ENCODE data around the gene CRIM1.

CRIM1 gene

DNA sequence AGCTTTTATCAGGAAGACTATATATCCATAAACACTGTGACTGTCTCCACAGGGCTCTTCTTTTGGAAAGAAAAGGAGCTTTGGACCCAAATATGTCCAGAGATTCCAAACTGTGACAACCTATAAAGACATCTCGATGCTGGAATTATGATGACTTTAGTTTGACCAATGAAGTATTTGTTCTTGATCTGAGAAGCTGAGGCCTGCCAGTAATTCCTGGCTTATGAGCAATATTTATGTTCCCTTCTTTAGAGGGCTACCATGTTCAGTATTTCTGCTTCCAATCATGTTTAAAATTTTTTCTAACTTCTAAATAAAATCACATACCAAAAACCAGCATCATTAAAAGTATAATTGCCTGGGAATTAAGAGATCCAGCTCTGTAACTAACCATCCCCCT, 201.3 kb downstream of the CRIM1 start:
- DNase-seq (ENCODE audit: low spot score) = peak; percentile 54

DNA sequence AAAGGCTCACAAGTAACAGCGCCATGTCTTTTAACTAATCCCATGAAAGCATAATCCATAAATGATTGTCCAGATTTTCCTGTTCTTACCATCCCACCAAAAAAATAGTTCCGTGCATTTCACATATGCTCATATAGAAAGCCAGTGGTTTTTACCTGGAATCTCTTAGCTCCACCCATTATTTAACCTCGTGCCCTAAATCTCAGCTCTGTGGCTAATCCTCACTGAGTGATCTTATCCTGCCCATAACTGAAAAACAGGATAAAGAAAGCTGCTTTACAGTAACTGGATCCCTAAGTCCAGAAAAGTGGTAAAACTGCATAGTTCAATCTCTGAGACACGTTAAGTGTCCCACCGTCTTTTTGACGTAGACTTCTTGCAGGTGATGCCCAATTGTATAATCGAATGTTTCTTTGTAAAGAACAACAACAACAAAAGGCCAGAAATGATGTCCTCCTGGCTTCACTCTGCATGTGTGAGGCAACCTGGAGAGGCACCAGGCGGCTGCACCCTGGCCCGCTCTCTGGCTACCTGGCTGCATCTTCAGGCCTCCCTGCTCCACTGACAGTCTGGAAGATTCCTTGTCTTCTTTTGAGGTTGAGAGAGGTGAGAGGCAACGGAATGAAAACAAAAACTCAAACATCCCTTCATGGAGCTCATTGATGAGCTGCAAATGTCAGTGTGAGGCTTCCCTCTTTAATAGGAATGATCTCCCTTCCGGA, 203.8 kb downstream of the CRIM1 start:
- DNase-seq (ENCODE audit: low spot score) = no peak

DNA sequence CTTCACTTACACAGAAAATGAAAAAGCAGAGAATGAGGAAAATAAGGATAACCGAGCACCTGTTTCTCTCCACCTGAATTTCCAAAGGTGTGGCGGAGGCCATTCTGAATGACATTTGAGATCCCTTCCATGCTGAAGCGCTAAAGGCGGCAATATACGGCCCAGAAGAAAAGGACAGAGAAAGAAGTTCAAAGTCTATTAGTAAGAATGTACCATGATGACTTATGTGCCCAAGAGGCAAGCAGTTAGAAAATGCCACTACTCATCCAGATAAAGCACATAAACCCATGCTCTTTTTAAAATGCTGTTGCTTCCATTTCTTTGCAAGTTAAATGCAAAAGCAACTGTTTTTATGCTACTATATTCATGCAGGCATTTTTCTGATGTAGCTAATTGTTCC, 205.1 kb downstream of the CRIM1 start:
- no peak for DNase-seq (ENCODE audit: low spot score)

DNA sequence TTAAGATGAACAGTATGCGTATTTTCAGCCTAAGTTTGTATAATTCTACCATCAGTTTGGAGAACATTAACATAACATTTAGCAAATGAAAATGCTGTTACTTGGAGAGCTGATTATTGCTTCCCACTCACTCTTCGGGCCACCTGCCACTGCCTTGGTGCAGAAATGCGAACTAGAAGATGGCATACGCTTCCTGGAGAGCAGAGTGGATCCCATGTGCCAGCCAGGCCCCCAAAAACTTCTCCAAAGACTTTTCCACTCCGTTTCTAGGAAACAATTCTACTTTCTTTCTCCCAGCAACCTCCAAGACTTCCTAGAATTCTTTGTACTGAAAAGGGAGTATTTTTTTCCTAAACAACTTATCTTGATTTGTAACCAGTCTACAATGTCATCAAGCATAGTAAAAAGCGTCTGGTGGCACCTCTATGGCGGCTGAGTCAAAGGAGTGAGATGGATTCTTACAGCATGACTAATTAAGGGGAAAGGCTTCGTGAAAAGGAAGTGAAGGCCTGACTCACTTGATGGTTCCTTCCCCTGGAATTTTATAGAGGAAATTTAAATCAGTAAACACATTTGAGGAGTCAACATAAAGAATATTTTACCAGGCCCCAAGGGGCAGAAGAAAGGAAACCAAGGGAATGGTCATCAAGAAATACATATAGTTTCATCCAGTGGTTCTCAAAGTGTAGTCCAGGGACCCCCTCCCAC, 205.8 kb downstream of the CRIM1 start:
- DNase-seq (ENCODE audit: low spot score) = peak; percentile 86

DNA sequence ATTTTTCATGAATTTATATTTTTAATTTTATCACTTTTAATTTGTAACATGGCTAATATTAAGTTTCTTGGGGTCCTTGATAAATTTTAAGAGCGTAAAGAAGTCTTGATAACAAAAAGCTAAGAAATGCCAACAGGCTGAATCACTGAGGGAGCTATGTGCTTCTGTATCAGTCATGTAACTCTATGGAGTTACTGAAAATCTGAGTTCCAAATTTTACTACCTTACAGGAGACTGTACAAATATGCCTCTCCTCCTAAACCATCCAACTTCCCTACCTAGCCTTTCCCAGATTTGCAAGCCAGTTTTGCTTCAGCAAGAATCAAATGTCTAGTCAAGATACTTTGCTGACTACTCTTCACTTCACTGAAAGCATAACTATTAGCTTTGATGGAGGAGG, 206.7 kb downstream of the CRIM1 start:
- DNase-seq (ENCODE audit: low spot score) = no peak

DNA sequence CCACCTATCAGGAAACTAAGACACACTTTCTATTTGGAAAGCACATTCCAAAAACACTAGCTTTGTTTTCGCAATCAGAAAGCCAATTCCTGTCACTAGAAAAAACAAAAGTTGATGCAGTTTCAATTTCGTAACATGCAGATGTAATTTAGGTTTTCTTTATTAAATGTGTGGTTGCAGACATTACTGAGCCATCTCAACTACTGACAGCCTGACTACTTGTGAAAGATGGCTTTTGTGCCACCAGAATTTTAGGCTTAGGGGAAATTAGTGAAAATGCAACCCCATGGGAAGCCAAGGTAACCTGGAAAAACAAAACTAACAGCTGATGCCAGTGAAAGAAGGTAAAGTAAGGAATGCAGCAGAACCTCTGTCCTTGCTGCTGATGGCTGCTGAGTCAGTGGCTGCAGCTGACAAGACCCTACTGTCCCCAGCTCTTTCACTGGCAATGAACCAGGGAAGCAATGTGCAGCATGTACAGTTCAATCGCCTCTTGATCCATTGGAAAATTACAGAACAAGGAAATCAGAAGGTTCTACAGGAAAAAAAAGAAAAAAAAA, 207.5 kb downstream of the CRIM1 start:
- DNase-seq (ENCODE audit: low spot score) = peak; percentile 46

DNA sequence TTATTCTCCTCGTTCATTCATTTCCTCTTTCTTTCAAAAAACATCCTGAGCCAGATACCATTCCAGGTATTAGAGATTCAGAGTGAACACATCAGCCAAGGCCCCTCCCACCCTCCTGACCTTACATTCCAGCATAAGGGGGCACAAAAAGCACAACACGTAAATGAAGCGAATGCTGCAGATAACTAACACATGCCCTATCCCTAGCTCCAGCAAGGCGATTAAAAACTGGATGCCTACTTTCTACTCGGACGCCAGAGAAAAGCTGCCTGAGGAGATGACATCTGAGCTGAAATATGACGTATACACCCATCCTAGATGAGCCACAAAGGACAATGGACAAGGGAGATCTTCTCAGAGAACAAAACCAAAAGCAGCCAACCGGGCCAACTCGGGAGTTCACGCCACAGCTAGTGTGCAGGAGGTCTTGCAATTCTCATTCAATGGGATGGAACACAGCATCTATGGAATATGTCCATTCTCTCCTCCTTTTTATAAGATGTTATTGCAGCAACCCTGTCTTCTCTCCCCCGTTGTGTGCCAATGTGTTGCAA, 208.9 kb downstream of the CRIM1 start:
- no peak for DNase-seq (ENCODE audit: low spot score)

DNA sequence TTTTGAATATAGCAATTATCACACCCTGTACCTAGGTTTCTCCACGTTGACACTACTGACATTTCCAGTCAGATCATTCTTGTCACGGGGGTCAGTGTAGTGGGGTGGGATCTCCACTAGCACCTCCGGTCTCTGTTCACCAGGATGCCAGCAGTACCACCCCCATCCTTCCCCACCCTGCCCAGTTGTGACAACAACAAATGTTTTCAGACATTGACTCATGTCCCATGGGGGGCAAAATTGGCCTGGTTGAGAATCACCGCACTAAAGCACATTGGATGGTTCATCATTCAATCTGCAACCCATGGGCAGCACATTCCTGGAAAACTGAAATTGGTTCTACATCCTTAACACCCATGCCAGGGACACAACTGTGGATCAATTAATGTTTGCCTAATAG, 210.1 kb downstream of the CRIM1 start:
- DNase-seq (ENCODE audit: low spot score) = no peak

DNA sequence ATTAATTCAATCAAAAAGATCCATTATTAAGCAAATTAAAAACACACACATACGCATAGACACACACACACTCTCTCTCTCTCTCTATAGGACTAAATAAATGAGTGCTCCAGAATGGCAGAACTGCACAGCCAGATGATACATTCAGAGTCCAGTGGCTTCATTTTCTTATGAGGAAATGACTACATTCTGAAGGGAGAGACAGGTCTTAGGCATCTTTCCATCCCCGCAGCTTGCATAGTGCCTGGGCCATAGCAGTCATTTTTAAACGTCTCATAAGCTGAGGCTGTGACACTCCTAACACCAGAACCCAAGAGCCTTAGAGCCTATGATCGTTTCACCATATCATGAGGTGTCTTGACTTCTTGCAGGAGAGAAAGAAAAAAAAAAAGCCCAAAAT, 211.3 kb downstream of the CRIM1 start:
- no peak for DNase-seq (ENCODE audit: low spot score)

DNA sequence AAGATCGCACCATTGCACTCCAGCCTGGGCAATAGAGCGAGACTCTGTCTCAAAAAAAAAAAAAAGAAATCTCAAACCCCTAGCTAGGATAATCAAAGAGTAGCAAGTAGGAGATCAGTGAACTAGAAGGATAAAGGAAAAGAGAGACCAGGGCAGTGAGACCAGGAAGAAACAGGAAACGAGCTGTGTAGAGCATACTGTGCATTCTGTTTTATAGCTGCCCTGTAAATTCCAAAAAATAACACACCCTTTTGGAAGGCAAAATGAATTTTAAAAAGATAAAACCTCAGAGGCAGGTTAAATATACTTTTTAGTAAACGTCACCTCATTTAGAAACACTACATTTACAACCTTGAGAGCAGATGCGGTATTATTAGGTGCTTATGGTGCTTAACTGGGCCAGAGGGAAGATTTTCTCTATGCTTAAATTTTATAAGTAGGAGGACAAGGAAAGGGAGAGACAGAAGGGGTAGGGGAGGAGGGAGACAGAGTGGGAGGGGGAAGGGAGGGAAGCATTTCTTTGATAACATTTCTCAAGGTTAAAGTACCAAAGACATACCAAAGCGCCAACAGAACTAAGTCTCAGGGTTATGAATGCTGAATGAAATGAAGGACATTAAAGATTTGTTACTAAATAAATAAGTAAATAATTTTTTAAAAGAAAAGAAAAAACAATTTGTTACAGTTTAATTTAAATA, 212.3 kb downstream of the CRIM1 start:
- DNase-seq (ENCODE audit: low spot score) = no peak

DNA sequence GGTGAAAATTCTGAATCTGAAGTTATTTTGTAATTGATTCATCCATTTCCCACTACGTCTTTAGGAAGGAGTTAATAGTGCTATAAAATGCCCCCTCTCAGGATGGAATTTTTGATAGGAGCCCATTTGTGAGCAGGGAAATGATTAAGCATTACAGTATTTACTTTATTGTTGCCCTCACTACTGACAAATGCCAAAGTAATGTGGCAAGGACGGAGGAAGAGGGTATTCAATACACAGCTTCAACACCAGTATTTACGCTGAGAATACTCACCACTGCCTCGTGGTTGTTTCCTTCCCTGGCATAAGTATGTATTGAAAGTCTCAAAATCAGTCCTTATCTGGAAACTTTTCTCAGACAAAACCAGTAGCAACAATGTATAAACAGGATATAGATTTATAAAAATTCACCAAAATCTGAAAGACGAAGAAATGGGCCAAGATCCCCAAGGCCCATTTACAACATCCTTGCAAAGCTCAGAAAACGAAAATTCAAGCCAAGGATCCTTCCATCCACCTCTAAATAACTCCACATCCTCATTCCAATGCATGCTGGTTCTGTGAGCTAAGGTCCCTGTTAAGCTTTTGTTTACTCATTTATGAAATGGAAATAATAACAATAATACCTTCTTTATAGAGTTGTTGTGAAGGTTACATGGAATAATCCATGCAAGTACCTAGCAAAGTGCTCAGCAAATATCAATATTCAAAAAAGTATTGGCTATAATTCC, 213.1 kb downstream of the CRIM1 start:
- peak; percentile 18 for DNase-seq (ENCODE audit: low spot score)

DNA sequence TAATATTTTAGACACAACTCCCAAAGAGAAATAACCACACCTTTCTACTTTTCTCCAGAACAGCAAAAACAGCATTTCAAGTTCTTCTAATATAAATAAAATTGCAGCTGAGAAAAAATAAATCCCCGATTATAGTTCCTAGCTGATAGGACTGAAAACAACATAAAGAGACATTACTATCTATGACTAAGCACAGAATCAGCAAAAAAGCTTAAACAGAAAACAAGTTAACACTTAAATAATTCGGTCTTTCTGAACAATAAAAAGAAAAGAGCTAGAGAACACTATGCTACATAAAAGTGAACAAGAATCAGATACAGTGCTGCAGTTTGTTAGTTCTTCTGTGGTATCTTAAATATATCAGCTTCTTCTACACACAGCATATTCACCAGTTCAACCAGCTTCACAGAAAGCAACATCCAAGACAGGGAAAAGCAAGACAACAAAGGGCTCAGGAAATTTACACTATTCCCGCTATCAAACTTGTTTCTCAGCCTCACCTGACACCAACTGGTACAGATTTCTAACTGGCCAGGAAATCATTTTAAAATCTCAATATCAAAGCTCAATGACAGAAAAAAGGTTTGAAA, 213.8 kb downstream of the CRIM1 start:
- no peak for DNase-seq (ENCODE audit: low spot score)

DNA sequence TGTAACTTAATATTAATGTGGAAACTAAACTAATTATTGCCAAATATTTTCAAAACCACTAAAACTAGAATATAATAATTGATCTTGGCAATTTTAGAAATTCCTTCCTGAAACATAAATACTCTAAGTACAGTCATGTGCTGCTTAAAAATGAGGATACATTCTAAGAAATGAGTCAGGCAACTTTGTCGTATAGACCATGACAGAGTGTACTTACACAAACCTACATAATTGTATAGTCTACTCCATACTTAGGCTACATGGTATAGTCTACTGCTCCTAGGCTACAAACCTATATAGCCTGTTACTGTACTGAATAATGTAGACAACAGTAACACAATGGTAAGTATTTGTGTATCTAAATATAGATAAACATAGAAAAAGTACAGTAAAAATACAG, 214.8 kb downstream of the CRIM1 start:
- DNase-seq (ENCODE audit: low spot score) = no peak

DNA sequence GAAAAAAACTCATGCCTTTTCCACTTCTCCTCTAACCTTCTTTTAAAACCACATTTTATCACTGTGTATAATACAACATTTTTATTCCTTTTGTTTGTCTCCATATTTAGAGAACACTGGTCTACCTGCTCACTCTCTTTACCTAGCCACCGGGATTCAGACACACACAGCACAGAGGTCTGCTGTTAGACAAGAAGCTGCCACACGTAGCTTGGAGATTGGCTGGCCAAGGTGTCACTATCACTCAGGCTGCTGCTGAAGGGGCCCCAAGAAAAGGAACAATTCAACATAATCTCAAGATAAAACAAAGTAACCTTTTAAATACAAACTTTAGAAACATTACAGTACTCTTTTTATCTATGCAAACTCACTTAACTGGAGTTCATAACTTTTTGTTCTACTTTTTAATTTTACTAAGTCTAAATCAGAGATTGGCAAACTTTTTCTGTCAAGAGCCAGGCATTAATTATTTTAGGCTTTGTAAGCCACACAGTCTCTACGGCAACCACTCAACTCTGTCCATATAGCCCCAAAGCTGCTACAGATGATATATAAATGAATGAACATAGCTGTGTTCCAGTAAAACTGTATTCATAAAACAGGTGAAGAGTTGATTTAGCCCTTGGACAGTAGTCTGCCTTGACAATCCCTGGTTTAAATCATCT, 216.6 kb downstream of the CRIM1 start:
- DNase-seq (ENCODE audit: low spot score) = no peak

DNA sequence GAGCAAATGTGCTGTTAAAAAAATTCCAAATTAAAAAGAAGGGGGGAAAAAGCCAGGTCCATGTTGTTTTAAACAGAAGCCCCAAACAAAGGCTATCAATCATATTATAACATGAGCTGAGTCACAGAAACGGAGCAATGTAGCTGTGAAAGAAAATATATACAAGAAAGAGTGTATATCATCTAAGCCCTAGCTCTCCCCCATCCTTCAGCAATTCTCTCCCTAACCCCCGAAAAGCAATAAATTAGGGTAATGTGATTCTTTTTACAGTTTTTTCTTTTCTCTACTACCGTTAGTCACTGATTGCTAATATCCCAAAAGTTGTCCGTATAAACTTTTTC, 217.1 kb downstream of the CRIM1 start:
- no peak for DNase-seq (ENCODE audit: low spot score)

DNA sequence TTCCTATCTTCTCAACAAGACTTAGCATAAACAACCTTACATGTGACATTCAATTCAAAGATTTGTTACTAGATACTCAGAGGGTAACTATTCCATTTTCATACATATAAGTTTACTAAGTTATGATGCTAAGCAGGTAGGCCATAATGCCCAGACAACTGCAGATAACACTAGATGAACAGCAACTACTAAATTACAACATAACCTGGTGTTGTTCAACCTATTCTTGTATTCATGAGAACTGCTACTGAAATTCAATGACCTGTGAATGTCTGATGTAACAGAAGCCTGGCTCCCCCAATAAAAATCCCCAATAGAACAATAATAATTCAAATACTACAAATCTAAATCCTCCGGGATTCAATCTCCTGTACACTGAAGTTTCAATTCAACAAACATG, 217.6 kb downstream of the CRIM1 start:
- no peak for DNase-seq (ENCODE audit: low spot score)

DNA sequence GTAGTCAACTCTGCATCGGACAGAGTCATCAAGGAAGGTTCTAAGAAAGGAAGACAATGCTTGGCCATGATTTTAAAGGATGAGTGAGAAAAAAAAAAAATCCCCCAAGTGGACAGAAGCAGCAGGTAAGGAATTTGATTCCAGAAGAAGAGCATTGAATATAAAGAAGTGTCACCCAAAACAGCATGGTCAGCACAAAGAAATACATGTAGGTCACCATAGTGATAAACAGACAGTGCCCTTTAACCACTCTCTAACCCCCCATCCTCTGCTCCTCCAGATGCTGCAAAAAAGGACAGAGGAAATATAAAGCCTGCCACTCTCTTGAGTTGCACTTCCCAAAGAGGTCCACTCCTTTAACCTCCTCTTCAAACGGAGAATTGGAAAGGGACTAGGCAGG, 219.0 kb downstream of the CRIM1 start:
- DNase-seq (ENCODE audit: low spot score) = no peak

DNA sequence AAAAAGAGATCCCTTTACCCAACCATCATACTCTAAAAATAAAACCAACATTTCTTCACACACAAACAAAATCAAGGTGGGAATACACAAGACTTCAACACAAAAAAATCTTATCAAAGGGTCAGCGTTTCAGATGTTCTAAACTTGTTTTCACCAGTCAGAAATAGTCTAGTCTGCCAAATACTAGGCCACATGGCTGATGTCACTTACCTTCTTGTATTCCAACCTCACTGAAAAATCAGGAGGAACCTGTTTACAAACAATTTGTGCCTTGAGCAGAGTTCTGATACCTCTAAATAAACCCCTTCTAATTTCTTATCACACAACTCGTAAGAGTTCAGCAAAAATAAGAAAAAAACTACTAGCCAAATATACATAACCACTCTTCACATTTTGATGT, 222.3 kb downstream of the CRIM1 start:
- no peak for DNase-seq (ENCODE audit: low spot score)

DNA sequence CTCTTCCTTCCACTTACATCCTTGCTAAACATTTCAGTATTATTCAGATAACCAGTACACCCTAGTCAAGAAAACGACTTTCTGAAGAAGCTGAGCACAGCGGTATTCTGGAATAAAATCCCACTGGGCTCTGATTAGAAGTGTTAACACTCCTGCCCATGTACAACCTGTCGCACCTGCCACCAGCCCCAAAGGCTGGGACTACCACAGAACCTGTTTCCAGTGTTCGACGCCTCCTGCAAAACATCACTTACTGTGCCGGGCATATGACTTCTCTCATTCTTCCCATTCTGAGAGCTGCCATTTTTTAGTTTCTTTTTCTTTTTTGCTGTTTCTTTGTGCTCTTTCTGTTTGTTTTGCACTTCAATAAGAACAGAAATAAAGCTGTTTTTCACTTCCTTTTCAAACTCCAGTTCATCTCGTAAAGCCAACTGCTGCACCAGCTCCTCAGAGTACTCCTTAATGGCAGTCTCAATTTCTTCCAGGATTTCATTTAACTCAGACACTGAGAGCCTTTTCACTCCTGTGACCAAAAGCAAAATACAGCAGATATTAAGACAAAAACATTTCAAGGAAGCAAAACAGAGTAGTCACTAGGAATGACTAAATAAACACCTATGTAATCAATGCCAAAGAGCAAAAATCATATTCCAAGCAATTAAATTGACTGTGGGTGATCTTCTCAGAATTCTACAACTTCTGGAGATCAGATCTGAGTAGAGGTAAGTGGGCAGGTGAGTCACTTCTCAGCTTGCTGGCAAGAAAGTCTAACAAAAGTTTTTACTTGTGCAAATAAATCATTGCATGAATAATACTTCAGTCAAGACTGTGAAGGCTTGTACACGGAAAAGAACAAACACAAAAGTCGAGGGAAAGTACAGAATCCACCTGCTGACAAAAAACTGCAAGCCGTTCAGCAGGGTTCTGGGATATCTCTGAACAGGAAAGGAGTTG, 223.0 kb downstream of the CRIM1 start:
- no peak for DNase-seq (ENCODE audit: low spot score)

DNA sequence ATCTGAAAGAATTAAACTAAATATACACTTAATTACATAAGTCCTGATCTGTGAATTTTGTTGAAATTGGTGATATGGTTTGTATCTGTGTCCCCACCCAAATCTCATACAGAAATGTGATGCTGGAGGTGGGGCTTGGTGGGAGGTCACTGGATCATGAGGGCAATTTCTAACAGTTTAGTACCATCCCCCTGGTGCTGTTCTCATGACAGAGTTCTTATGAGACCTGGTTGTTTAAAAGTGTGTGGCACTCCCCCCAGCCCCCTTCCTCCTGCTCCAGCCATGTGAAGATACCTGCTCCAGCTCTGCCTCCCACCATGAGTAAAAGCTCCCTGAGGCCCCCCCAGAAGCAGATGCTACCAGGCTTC, 223.7 kb downstream of the CRIM1 start:
- DNase-seq (ENCODE audit: low spot score) = no peak
